Lower leg skin (tissue), 3 donors: ENCODE measurements around the gene LMBRD1.

Source experiments
- CTCF ChIP-seq, 3 donors: fragments of 450-650 bp; IDR thresholded peaks; one replicate each; pipeline ENCODE4 v1.5.1; 2016; ENCODE audit warnings: antibody characterized with exemption in 3 of 3, mild to moderate bottlenecking in 3 of 3, moderate library complexity in 2 of 3
- POLR2A ChIP-seq, 2 donors: fragments of 450-650 bp; IDR thresholded peaks; one replicate each; pipeline ENCODE4 v1.6.1; 2016 to 2017; ENCODE audit warnings: antibody characterized with exemption in 2 of 2, mild to moderate bottlenecking in 1 of 2, moderate library complexity in 1 of 2

- no peak for TF ChIP-seq CTCF (IDR thresholded peaks at IDR 0.05)
- TF ChIP-seq POLR2A (IDR thresholded peaks at IDR 0.05) = no peak
These were observed 16.1 kb upstream of the LMBRD1 start for GRCh38 chr6:69812746-69813427.
